K562 (cell line): Measurements from ENCODE around the gene AP1B1. TPM values are rescaled to one million over a fixed set of nuclear protein-coding genes. Genes with fewer than 3 reads are reported as not detected.
"Not testable (repeated sequence)": the region's sequence is repeated elsewhere in the genome, so short reads cannot be mapped to it uniquely, and the experiment has no call there.

Experiments
- ATAC-seq: fragments of 200-7000 bp; cut with Tn5 transposase; 3 replicates; pipeline ENCODE4 v1.9.1; 2020; ENCODE audit warnings: moderate library complexity
- BruUV-seq: library from RNA; stranded (reverse); fragments of 400-500 nt; replicated peaks from 2 replicates; lab custom pipeline; 2021; lab: Mats Ljungman, UMichigan
- CTCF ChIA-PET: fragments of 300-600 bp; formaldehyde crosslinking; extraction: SDS; loops from one replicate; lab custom pipeline; 2021; ENCODE audit warnings: low intra/inter-chr PET ratio; lab: Yijun Ruan, JAX
- POLR2A ChIA-PET: fragments of 300-600, 350-650 bp; sonication (Branson Sonifier 250); formaldehyde crosslinking; extraction: SDS; loops from one replicate; lab custom pipeline; 2021; ENCODE audit warnings: antibody characterized with exemption, inconsistent platforms; lab: Yijun Ruan, JAX
- DNase-seq, 4 experiments: peaks; one replicate each; pipeline versions ENCODE4 v3.0.0 to v3.0.0-alpha.2; 2011 to 2018; ENCODE audit warnings: low spot score in 3 of 4, mixed read lengths in 3 of 4; ENCODE audit errors: extremely low read depth in 1 of 4
- FAIRE-seq: peaks from 2 replicates; lab custom pipeline; 2011; peaks lifted over from hg19 to GRCh38; lab: Jason Lieb, UNC
- H2AFZ ChIP-seq: 2 replicates; pipeline ENCODE4 v1.6.0; 2011; ENCODE audit warnings: low read depth, low read length, control low read depth, inconsistent platforms
- H3K27ac ChIP-seq: fragments of 200-600 bp; 3 replicates; pipeline ENCODE4 v1.8.0; 2011; ENCODE audit warnings: low read depth, mild to moderate bottlenecking, control low read depth, inconsistent platforms, low read length, moderate library complexity, mixed read lengths; ENCODE audit errors: extremely low read depth
- H3K27me3 ChIP-seq, 2 experiments: fragments of 300-600 bp in 1 of 2; 2 replicates in 1 of 2; 3 replicates in 1 of 2; pipeline versions ENCODE4 v1.6.0 to v1.8.0; 2011; ENCODE audit warnings: inconsistent platforms in 2 of 2, low read length in 2 of 2, mild to moderate bottlenecking in 1 of 2, mixed read lengths in 1 of 2, moderate library complexity in 1 of 2; ENCODE audit not compliant: control insufficient read depth in 2 of 2, insufficient read depth in 2 of 2
- H3K36me3 ChIP-seq: fragments of 300-600 bp; 3 replicates; pipeline ENCODE4 v1.8.0; 2011; ENCODE audit warnings: mild to moderate bottlenecking, low read length, inconsistent platforms; ENCODE audit not compliant: control insufficient read depth, insufficient read depth
- H3K4me1 ChIP-seq, 2 experiments: fragments of 200-600 bp in 1 of 2; replicated peaks in 1 of 2; 2 replicates in 1 of 2; 3 replicates in 1 of 2; pipeline versions ENCODE4 v1.5.1 to v1.8.0; 2011; ENCODE audit warnings: inconsistent platforms in 2 of 2, low read length in 2 of 2, mild to moderate bottlenecking in 1 of 2, mixed read lengths in 1 of 2, moderate library complexity in 1 of 2; ENCODE audit not compliant: control insufficient read depth in 2 of 2, insufficient read depth in 2 of 2
- H3K4me2 ChIP-seq: 2 replicates; pipeline ENCODE4 v1.6.1; 2011; ENCODE audit warnings: low read length, control low read depth, inconsistent platforms, mixed read lengths; ENCODE audit not compliant: insufficient read depth
- H3K4me3 ChIP-seq: fragments of 200-600 bp; sonication (generic), shearing (Covaris generic); 2 replicates; pipeline ENCODE4 v1.5.1; 2016; ENCODE audit warnings: control low read depth, inconsistent platforms
- H3K79me2 ChIP-seq: fragments of 200-600 bp; 3 replicates; pipeline ENCODE4 v1.8.0; 2011; ENCODE audit warnings: low read length, inconsistent platforms; ENCODE audit not compliant: control insufficient read depth, insufficient read depth
- H3K9ac ChIP-seq, 2 experiments: 2 replicates each; pipeline versions ENCODE4 v1.6.0 to v1.6.1; 2011; ENCODE audit warnings: low read depth in 2 of 2, low read length in 2 of 2, control low read depth in 1 of 2, inconsistent platforms in 1 of 2, mild to moderate bottlenecking in 1 of 2, mixed read lengths in 1 of 2; ENCODE audit not compliant: insufficient read depth in 1 of 2
- H3K9me1 ChIP-seq: one replicate; pipeline ENCODE4 v1.6.0; 2011; ENCODE audit warnings: inconsistent platforms, mild to moderate bottlenecking, low read length, moderate library complexity; ENCODE audit not compliant: control insufficient read depth, insufficient read depth
- H3K9me3 ChIP-seq: replicated peaks from 2 replicates; pipeline ENCODE4 v1.5.1; 2011; ENCODE audit warnings: low read depth, low read length, inconsistent platforms; ENCODE audit not compliant: control insufficient read depth, insufficient read depth
- H4K20me1 ChIP-seq: replicated peaks from 2 replicates; pipeline ENCODE4 v1.6.1; 2011; ENCODE audit warnings: low read length, inconsistent platforms, mixed read lengths; ENCODE audit not compliant: control insufficient read depth, insufficient read depth
- CCAR2 ChIP-seq: fragments of 200-400 bp; formaldehyde crosslinking; IDR thresholded peaks from 2 replicates; pipeline ENCODE4 v1.6.1; 2017; ENCODE audit warnings: mild to moderate bottlenecking, low read depth, low read length
- JUNB ChIP-seq: fragments of 450-650 bp; formaldehyde crosslinking; conservative IDR thresholded peaks from 2 replicates; pipeline ENCODE4 v1.4.0; 2020; ENCODE audit warnings: mild to moderate bottlenecking
- RAD21 ChIP-seq, 2 experiments: fragments of 250-450 bp in 1 of 2; fragments of 450-650 bp in 1 of 2; sonication (Bioruptor Pico) in 1 of 2; formaldehyde crosslinking in 1 of 2; IDR thresholded peaks in 1 of 2; conservative IDR thresholded peaks in 1 of 2; 2 replicates each; pipeline versions ENCODE4 v1.4.0 to v1.8.0; 2020 to 2022; ENCODE audit warnings: mild to moderate bottlenecking in 2 of 2, moderate library complexity in 1 of 2
- SMC3 ChIP-seq: conservative IDR thresholded peaks from 2 replicates; pipeline ENCODE4 v1.6.1; 2011; ENCODE audit warnings: low read depth, low read length, improper control_type of control experiment; ENCODE audit not compliant: insufficient read depth
- THAP12 ChIP-seq: fragments of 250-450 bp; sonication (Bioruptor Pico); IDR thresholded peaks from 2 replicates; pipeline ENCODE4 v1.9.0; 2021; ENCODE audit warnings: mild to moderate bottlenecking, inconsistent platforms
- ZNF57 ChIP-seq: fragments of 450-650 bp; formaldehyde crosslinking; IDR thresholded peaks from 2 replicates; pipeline ENCODE4 v1.4.0; 2020; ENCODE audit warnings: mild to moderate bottlenecking, moderate library complexity
- WGBS: fragments of 100-300 bp; shearing (Covaris generic); methylation state at CpG from one replicate; pipeline ENCODE4 v1.1.6; 2016; ENCODE audit warnings: low coverage, mixed read lengths; ENCODE audit not compliant: insufficient coverage; ENCODE audit errors: missing lambda C conversion rate; 5-methylcytosine and 5-hydroxymethylcytosine counted together
- in situ Hi-C: fragments of 300-500 bp; cut with MboI; formaldehyde crosslinking; loops from 4 replicates; pipeline ENCODE4 v1.15.0; 2018; ENCODE audit warnings: inconsistent platforms, mixed read lengths
- intact Hi-C: fragments of 100-400 bp; cut with micrococcal nuclease; formaldehyde crosslinking; loops from 2 replicates; pipeline ENCODE4 v1.14.2; 2022
- polyA plus RNA-seq, 8 experiments: library from polyadenylated mRNA; depleted of rRNA in 4 of 8; stranded (reverse) in 5 of 8; unstranded in 3 of 8; fragments of >200 nt; fragmentation: Nextera tagmentation in 2 of 8; fragmentation: Illumina TruSeq in 1 of 8; extraction: Ambion mirVana in 2 of 8; extraction: Trizol in 1 of 8; gene quantifications; 2 replicates each; pipeline versions ENCODE4 v1.2.1 to v1.2.3, GENCODE V29; 2011 to 2014; ENCODE audit warnings: inconsistent platforms in 1 of 8, missing spikeins in 1 of 8
- total RNA-seq, 7 experiments: library from RNA; depleted of rRNA in 6 of 7; stranded (reverse); fragments of >200 nt in 6 of 7; fragmentation: Illumina TruSeq in 2 of 7; extraction: Trizol in 2 of 7; gene quantifications; 2 replicates each; pipeline versions ENCODE4 v1.2.1 to v1.2.3, GENCODE V29; 2011 to 2021; ENCODE audit warnings: low replicate concordance in 1 of 7

Gene AP1B1
- total and polyA plus RNA-seq, 9 of the 15 experiments (the other 6 are each of a cell fraction or from before 2014, with no cell fraction given): 1.2 to 60.9 (median 30.1) TPM

- TF ChIP-seq CCAR2 (no peak), ZNF57 (CRISPR knock-in tag) (no peak), THAP12 (CRISPR knock-in tag) (no peak), RAD21 (CRISPR knock-in tag; conservative IDR thresholded peaks at IDR 0.05 in 1 of 2, IDR thresholded peaks at IDR 0.05 in 1 of 2) (peak in 1 of 2 experiments; percentile 27; a peak in 2 of 4 replicates), JUNB (CRISPR knock-in tag) (no peak), SMC3 (0 out of 2 replicates have a peak, but pooled peaks have one; percentile 8)
These were observed 28.9 kb downstream of the AP1B1 start (continued) for GRCh38 chr22:29359469-29359868.

- intact Hi-C loops, H2AFZ ChIP-seq, H3K27me3 ChIP-seq, H4K20me1 ChIP-seq, CTCF ChIA-PET, H3K27ac ChIP-seq, H3K4me2 ChIP-seq, BruUV-seq, H3K9ac ChIP-seq, H3K4me3 ChIP-seq, FAIRE-seq, H3K9me1 ChIP-seq, DNase-seq, H3K4me1 ChIP-seq, H3K9me3 ChIP-seq, ATAC-seq, in situ Hi-C loops, POLR2A ChIA-PET, H3K79me2 ChIP-seq: not testable (repeated sequence)
- 95% methylated on average over 2 of the region's 12 CpGs for WGBS
- peaks cover 62% of the 10 kb centered on the region; the same call in 2 of the 3 replicates for H3K36me3 ChIP-seq
These were observed 31.0 kb downstream of the AP1B1 start for GRCh38 chr22:29357193-29357890.
